Testis (tissue), 5 donors: ENCODE results near the gene ARIH2. TPM values are rescaled to one million over a fixed set of nuclear protein-coding genes. Genes with fewer than 3 reads are reported as not detected.

ENCODE experiments used
- DNase-seq: peaks from one replicate; pipeline ENCODE4 v3.0.0-alpha.2; 2019
- H3K27ac ChIP-seq, 2 donors: fragments of 200-600 bp; sonication (generic); one replicate each; pipeline ENCODE4 v1.5.1; 2019
- H3K27me3 ChIP-seq: fragments of 200-600 bp; sonication (generic); one replicate; pipeline ENCODE4 v1.5.1; 2019
- H3K36me3 ChIP-seq: fragments of 200-600 bp; sonication (generic); one replicate; pipeline ENCODE4 v1.5.1; 2017; ENCODE audit warnings: low read depth; ENCODE audit errors: missing control alignments
- H3K4me1 ChIP-seq: fragments of 200-600 bp; sonication (generic); one replicate; pipeline ENCODE4 v1.5.1; 2019
- H3K4me3 ChIP-seq, 2 donors: fragments of 200-600 bp; sonication (generic); one replicate each; pipeline ENCODE4 v1.5.1; 2017 to 2019
- H3K9me3 ChIP-seq: fragments of 200-600 bp; sonication (generic); one replicate; pipeline ENCODE4 v1.5.1; 2017
- POLR2A ChIP-seq: fragments of 450-650 bp; IDR thresholded peaks from one replicate; pipeline ENCODE4 v1.6.1; 2017; ENCODE audit warnings: antibody characterized with exemption, mild to moderate bottlenecking, moderate library complexity
- WGBS, 2 donors: methylation state at CpG; one replicate each; pipeline ENCODE4 v1.1.5; 2018; 5-methylcytosine and 5-hydroxymethylcytosine counted together
- intact Hi-C: fragments of 100-400 bp; cut with DNase I; formaldehyde crosslinking; loops from one replicate; pipeline ENCODE4 v1.15.1; 2023; ENCODE audit warnings: low total_unique reads
- long read RNA-seq, 2 donors: transcript quantifications; one replicate each; lab custom pipeline, GENCODE V29; 2026
- polyA plus RNA-seq: library from polyadenylated mRNA; stranded (reverse); fragments of 350-450 nt; fragmentation: Illumina TruSeq; extraction: RNeasy Lipid Tissue Mini Kit (QIAGEN cat#74804); gene quantifications from one replicate; pipeline ENCODE4 v1.2.3, GENCODE V29; 2014; ENCODE audit warnings: low read depth, low replicate concordance; ENCODE audit not compliant: insufficient read depth
- total RNA-seq, 2 donors: library from RNA; depleted of rRNA; stranded (reverse); fragments of >200 nt; gene quantifications; one replicate each; pipeline ENCODE4 v1.2.3, GENCODE V29; 2016
- TF ChIP-seq, protein P1 (sequence below), 3 experiments: fragments of 450-650 bp in 2 of 3; fragments of 200-600 bp in 1 of 3; sonication (generic) in 1 of 3; IDR thresholded peaks; one replicate each; pipeline ENCODE4 v1.5.1; 2016 to 2019; ENCODE audit warnings: antibody characterized with exemption in 3 of 3, mild to moderate bottlenecking in 2 of 3, moderate library complexity in 1 of 3

Gene ARIH2
- total RNA-seq (100 to 1,000 TPM; 127 to 157 TPM), polyA plus RNA-seq (106 TPM)
- long read RNA-seq, donor 1, partial matches to known transcripts: 35 of 39 reads
- long read RNA-seq, donor 1, other reads (novel, unspliced or antisense): 0 of 39 reads
- long read RNA-seq, donor 2, partial matches to known transcripts: 6 of 6 reads
- long read RNA-seq, donor 2, other reads (novel, unspliced or antisense): 0 of 6 reads

DNA sequence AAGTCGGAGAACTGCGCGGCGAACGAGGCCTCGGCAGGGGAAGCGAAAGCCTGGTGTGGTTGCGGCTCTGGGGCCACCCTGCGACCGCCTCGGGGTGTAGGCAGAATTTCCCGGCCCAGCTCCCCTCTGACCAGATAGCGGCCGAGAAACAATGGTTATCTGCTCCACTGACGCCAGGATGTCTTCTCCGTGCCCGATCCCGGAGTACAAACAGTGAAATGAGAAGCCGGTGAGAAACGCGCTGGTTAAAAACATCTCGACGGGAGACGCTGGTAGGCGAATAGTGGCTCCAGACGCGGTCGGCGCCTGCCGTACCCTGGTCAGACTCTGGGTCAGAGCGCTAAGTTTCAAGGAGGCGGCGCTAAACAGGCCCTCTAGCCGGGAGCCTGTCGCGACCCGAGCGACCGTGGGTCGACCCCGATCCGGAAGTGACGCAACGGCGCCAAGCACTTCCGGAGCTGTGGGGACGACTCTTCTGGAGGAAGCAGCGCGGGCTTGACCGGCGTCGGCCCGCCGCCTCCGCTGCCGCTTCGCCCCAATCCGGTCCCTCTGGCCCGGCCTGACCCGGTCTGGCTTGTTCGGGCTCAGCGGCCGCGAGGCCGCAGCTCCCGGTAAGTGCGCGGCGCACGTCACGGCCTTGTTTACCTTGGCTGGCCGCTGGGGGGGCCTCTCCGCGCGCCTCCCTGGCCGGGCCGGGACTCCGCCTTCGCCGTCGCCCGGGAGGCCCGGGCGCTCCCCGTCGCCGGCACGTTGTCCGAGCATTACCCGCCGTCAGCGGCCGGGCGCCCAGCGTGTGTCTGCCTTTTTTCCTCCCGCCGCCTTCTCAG lies at the start of gene ARIH2:
TSS of gene ARIH2 (plus strand) at position 455 of the 827 bp plus-strand sequence. CDS start 8,717 bp downstream, outside the sequence.
- peak within 1 kb of the TSS; percentile 83 to 91 for H3K4me3 ChIP-seq
- no peaks in the 10 kb centered on the region for H3K9me3 ChIP-seq
- WGBS, 2 donors: 0 to 1% methylated on average over 28 to 69 of the region's 97 CpGs
- no peaks in the 10 kb centered on the region for H3K27me3 ChIP-seq
- peak; percentile 95 for DNase-seq
- intact Hi-C loops: no loop called here
- peak within 1 kb of the TSS; percentile 84 to 97 for H3K27ac ChIP-seq
- no peaks in the 10 kb centered on the region for H3K36me3 ChIP-seq
- H3K4me1 ChIP-seq: peaks cover 5% of the 10 kb centered on the region
- TF ChIP-seq POLR2A: no peak
- TF ChIP-seq, protein P1, sequence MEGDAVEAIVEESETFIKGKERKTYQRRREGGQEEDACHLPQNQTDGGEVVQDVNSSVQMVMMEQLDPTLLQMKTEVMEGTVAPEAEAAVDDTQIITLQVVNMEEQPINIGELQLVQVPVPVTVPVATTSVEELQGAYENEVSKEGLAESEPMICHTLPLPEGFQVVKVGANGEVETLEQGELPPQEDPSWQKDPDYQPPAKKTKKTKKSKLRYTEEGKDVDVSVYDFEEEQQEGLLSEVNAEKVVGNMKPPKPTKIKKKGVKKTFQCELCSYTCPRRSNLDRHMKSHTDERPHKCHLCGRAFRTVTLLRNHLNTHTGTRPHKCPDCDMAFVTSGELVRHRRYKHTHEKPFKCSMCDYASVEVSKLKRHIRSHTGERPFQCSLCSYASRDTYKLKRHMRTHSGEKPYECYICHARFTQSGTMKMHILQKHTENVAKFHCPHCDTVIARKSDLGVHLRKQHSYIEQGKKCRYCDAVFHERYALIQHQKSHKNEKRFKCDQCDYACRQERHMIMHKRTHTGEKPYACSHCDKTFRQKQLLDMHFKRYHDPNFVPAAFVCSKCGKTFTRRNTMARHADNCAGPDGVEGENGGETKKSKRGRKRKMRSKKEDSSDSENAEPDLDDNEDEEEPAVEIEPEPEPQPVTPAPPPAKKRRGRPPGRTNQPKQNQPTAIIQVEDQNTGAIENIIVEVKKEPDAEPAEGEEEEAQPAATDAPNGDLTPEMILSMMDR (IDR thresholded peaks at IDR 0.05): peak; percentile 0 to 15 (median 15)

DNA sequence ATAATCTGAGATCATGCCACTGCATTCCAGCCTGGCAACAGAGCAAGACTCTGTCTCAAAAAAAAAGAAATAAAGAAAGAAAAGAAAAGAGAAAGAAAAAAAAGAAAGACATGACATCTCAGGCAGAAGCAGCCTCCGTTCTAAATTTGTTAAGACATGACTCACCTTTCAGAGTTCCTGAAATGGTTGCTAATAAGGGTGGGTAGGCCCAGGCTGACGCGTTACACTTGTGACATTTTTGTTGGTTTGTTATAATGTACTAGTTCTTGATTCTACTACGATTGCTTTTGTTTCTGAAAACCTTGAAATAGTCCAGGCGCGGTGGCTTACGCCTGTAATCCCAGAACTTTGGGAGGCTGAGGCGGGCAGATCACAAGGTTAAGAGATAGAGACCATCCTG lies 41.0 kb upstream of the ARIH2 start:
- WGBS, 2 donors: 91 to 92% methylated on average over 8 of the region's 8 CpGs
- H3K27ac ChIP-seq: no peak overlapping the region
- TF ChIP-seq, protein P1 (IDR thresholded peaks at IDR 0.05): no peak
- no peak for TF ChIP-seq POLR2A
- no peak overlapping the region for H3K4me3 ChIP-seq
- no peaks in the 10 kb centered on the region for H3K9me3 ChIP-seq
- H3K27me3 ChIP-seq: no peaks in the 10 kb centered on the region
- no peak for DNase-seq
- H3K4me1 ChIP-seq: no peaks in the 10 kb centered on the region
- H3K36me3 ChIP-seq: no peaks in the 10 kb centered on the region
- intact Hi-C loops: no loop called here

DNA sequence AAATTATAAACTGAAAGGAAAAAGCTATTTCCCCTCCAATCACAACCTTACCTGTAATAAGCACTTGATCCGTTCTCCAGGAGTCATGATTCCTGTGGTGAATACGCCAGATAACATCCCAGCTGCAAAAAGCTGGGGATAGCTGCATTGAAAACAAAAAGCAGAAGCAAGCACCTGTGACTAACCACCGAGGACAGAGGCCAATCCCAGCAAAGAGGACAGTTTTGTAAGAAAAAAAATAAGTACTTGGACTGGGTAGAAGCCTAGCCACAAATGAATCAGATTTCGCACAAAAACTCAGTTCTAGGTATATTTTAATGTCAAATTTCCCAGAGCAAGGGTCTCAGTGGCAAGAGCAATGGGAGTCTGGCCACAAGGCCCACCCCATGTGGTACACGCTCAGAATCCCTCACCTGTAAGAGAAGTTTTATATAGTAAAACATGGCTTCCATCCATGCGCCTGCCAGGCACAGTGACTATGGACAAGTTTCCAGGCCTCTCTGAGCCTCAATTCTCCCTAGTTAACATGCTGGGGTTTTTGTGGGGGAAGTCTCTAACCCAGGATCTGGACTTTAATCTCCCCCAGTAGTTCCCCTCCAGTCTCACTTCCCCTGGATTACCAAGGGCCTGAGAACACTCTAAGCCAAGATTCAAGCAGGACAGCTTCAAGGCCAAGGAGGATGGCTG lies 39.2 kb upstream of the ARIH2 start:
- DNase-seq: no peak
- 87 to 88% methylated on average over 6 of the region's 6 CpGs for WGBS, 2 donors
- no peaks in the 10 kb centered on the region for H3K4me1 ChIP-seq
- H3K4me3 ChIP-seq: no peak overlapping the region
- H3K36me3 ChIP-seq: no peaks in the 10 kb centered on the region
- no peak for TF ChIP-seq POLR2A
- TF ChIP-seq, protein P1 (IDR thresholded peaks at IDR 0.05): no peak
- H3K9me3 ChIP-seq: no peaks in the 10 kb centered on the region
- H3K27ac ChIP-seq: no peak overlapping the region
- no peaks in the 10 kb centered on the region for H3K27me3 ChIP-seq
- intact Hi-C loops: no loop called here

DNA sequence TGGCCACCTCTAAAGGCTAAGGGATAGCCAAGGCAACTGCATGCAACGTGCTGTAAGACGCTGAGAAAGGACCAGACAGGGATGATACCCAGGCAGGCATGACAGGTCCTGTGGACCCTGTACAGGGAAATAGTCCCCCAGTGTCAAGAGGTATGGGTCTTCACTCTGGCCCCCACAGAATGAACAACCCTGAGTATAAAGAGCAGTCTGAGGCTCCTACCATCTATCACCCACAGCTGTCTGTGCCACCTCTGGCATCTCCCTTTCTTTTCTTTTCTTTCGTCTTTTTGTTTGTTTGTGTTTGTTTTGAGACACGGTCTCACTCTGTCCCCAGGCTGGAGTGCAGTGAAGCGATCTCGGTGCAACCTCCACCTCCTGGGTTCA lies 38.7 kb upstream of the ARIH2 start:
- intact Hi-C loops: no loop called here
- TF ChIP-seq, protein P1 (IDR thresholded peaks at IDR 0.05): no peak
- no peak for TF ChIP-seq POLR2A
- H3K27me3 ChIP-seq: no peaks in the 10 kb centered on the region
- DNase-seq: no peak
- WGBS, 2 donors: 92 to 97% methylated on average over 6 of the region's 6 CpGs
- no peaks in the 10 kb centered on the region for H3K9me3 ChIP-seq
- no peaks in the 10 kb centered on the region for H3K4me1 ChIP-seq
- H3K4me3 ChIP-seq: no peak overlapping the region
- no peaks in the 10 kb centered on the region for H3K36me3 ChIP-seq
- H3K27ac ChIP-seq: no peak overlapping the region
